A549 (cell line): Measurements from ENCODE around the gene CCDC85A.

Experiments used
- CHD2 ChIP-seq: fragments of 150-350 bp; IDR thresholded peaks from 2 replicates; pipeline ENCODE4 v1.6.1; 2014; ENCODE audit warnings: low read length; ENCODE audit not compliant: partially characterized antibody
- EP300 ChIP-seq, 2 experiments: fragments of >200 bp; sonication (Bioruptor Twin); formaldehyde crosslinking; IDR thresholded peaks; 2 replicates in 1 of 2; 3 replicates in 1 of 2; pipeline ENCODE4 v1.6.1; 2016 to 2017
- ESRRA ChIP-seq: fragments of 150-350 bp; IDR thresholded peaks from 2 replicates; pipeline ENCODE4 v1.6.1; 2014; ENCODE audit warnings: mild to moderate bottlenecking, low read length, borderline replicate concordance
- HDAC2 ChIP-seq: fragments of 200-600 bp; sonication (generic); IDR thresholded peaks from 2 replicates; pipeline ENCODE4 v1.6.1; 2016
- MAZ ChIP-seq: fragments of 150-350 bp; IDR thresholded peaks from 2 replicates; pipeline ENCODE4 v1.6.1; 2014; ENCODE audit warnings: antibody characterized with exemption, low read depth, low read length, borderline replicate concordance

GRCh38 chr2:56177420-56178220 lies 6.2 kb upstream of the CCDC85A start:
- no peak for TF ChIP-seq EP300 (IDR thresholded peaks at IDR 0.05)
- no peak for TF ChIP-seq ESRRA
- TF ChIP-seq HDAC2: no peak
- no peak for TF ChIP-seq CHD2
- TF ChIP-seq MAZ: no peak
